ENCODE measurements around the gene TLN1.

The TLN1 gene

GRCh38 chr9:35728041-35728971 lies 3.7 kb downstream of the TLN1 start:
- DNase-seq (ENCODE audit: low read depth) = peak; percentile 88

DNA sequence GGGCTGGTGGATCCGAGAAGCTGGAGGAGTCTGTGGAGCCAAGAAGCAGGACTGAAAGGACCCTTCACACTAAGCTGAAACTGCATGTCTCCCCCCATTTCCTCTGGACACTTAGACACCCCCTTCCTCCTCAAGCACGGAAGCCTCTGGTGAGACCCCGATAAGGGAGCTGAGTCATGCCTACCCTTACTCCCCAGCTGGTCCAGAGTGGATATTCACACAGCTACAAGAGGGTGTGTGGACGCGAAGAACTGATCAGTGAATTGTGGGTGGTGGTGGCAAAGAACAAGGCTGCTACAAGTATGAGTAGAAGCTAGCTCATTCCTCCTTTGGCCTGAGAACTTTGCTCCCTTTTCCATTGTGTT lies 4.3 kb downstream of the TLN1 start:
- no peak for DNase-seq (ENCODE audit: low read depth)

DNA sequence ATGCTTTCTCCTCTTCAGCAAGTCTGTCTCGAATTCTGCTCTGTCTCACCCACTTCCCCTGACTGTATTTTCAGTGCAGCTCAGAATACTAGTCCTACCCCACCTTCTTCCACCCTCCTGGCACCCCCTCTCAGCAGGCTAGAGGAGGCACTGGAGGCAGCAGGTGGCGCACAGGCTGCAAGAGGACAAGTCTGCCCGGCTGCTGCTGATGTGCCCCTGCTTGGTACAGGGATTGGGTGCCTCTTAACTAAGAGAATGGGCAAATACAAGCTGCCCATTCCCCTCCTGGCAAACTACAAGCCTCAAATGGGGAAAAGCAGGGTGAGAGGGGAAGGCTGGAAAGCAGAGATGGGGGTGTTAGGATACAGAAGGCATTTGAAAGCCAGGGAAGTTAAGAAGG lies 5.1 kb downstream of the TLN1 start:
- DNase-seq (ENCODE audit: low read depth) = peak; percentile 43

GRCh38 chr9:35725362-35725761 lies 6.6 kb downstream of the TLN1 start:
- no peak for DNase-seq (ENCODE audit: low read depth)

GRCh38 chr9:35723908-35724307 lies 8.1 kb downstream of the TLN1 start:
- no peak for DNase-seq (ENCODE audit: low read depth)

GRCh38 chr9:35723426-35723825 lies 8.6 kb downstream of the TLN1 start:
- no peak for DNase-seq (ENCODE audit: low read depth)

DNA sequence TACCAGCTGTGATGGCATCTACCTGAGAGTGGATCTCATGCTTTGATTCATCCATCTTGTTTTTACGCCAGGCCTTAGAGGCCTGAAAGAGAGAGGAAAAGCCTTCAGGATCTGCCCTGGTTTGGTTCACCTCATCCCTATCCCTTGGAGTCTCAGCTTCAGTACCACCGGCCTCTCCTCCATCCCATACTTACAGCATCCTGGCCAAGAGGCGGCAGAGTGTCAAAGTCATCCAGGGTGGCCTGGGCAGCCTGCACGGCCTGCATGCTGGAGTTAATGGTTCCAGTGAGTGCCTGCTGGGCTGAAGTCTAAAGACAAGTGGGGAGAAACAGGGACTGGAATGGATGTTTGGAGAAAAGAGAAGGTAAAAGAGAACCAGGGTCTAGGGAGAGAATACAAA lies 12.4 kb downstream of the TLN1 start:
- no peak for DNase-seq (ENCODE audit: low read depth)

DNA sequence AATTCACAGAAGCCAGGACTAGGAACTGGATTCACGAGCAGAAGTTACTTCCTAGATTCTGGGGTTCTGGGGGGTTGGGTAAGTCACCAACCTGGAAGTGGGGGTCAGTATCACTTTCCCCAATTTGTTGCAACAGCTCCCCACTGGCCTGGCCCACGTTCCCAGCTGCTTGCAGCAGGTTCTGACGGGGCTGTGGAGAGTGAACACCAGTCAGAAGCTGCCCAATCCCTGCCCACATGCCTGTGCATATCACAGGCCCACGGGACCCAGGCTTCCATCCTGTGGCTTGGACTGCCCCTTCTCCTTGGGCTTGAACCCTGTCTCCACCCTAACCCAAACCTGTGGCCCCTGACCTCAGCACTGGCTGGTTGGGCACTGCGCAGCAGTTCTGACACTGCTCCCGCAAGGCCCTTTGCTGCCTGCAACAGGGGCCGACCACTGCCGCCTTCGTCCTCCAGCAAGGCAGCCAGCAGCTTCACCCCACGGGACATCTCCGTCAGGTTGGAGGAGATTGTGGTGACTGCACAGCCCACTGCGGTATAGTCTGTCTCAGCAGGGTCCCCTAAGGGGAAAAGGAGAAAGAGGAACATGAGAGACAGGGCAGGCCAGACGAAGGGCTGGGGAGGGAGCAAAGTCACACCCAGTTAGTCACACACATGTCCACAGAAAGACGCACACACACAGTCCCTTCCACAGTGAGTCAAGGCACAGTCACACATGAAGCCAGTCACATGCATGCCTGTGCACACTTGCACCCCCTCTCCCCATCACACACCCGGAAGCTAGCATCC lies 13.1 kb downstream of the TLN1 start:
- peak; percentile 47 for DNase-seq (ENCODE audit: low read depth)

DNA sequence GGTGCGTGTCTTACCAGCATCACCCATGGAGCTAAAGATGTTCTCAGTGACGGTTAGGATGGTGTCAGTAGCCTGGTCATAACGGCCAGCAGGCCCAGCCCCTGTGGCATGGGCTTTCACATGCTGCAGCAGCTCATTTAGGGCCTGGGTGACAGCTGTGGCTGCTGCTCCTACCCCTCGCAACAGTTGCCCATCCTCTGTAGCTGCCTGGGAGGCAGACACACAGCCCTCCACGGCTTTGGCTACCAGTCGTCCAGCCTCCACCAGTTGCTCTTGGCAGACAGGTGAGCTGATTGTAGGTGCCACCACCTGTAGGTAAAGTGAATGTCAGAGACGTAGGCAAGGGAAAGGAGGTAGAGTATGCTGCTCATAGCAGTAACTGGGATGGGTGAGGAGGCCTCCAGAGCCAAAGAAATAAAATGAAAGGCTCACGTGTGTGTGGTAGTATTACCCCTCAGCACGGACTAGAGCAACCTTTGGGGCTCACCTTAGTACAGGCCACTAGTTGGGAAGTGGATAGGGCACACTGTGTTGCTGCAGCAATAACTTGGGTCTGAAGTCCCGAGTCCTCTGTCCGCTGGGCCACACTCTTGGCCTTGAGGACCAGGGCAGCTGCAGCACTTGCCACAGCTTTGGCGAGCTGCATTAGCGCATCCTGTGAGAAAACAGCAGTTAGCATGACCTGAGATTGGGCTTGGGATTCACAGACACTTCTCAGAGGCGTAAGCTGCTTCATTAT lies 14.7 kb downstream of the TLN1 start:
- no peak for DNase-seq (ENCODE audit: low read depth)

GRCh38 chr9:35716230-35716629 lies 15.8 kb downstream of the TLN1 start:
- peak; percentile 35 for DNase-seq (ENCODE audit: low read depth)

DNA sequence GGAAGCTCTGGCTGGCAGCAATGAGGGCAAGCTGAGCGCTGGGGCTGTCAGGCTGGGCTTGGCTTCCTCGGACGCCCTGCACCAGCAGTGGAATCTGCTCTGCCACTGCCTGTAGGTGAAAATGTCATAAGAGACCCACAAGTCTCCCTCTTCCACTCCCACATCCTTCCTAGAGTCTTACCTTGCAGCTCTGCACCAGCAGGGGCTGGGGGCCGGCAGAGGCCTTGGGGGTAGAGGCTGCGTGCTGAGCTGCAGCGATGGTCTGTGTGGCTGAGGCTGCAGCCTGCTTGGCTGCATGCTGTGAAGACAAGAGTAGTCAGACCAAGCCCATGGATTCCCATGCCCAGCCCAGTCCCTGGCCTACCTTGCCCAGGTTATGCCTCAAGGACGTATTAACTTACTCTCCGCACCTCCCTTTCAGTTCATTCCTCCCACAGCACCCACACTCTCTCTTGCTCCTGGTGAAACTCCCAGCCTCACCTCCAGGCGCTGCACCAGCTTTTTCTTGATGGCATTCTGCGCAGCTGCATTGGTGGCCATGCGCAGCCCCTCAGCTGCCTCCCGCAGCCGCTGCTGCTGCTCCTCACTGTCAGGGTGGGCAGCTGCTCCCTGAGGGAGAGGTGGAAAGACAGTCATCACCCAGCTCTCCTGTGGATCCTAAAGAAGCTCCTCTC lies 17.3 kb downstream of the TLN1 start:
- DNase-seq (ENCODE audit: low read depth) = no peak

GRCh38 chr9:35714123-35714522 lies 17.9 kb downstream of the TLN1 start:
- DNase-seq (ENCODE audit: low read depth) = no peak

DNA sequence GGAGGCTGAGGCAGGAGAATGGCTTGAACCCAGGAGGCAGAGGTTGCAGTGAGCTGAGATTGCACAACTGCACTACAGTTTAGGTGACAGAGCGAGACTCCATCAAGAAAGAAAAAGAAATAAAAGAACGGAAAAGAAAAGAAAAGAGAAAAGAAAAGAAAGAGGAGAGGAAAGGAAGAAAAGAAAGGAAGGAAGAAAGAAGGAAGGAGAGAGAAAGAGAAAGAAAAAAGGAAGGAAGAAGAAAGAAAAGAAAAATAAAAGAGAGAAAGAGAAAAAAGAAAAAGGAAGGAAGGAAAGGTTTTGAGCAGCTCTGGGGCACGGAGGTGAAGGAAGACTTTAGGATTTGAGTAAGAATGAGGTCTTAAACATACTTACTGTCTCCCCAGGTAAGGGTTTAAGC lies 18.4 kb downstream of the TLN1 start:
- DNase-seq (ENCODE audit: low read depth) = no peak

- no peak for DNase-seq (ENCODE audit: low read depth)
These were observed 19.1 kb downstream of the TLN1 start for GRCh38 chr9:35712762-35713400.

GRCh38 chr9:35711501-35712428 lies 20.2 kb downstream of the TLN1 start:
- no peak for DNase-seq (ENCODE audit: low read depth)

GRCh38 chr9:35710818-35711500 lies 21.0 kb downstream of the TLN1 start:
- no peak for DNase-seq (ENCODE audit: low read depth)

GRCh38 chr9:35708146-35708545 lies 23.8 kb downstream of the TLN1 start:
- no peak for DNase-seq (ENCODE audit: low read depth)

- no peak for DNase-seq (ENCODE audit: low read depth)
These were observed 25.0 kb downstream of the TLN1 start for GRCh38 chr9:35706951-35707350.

DNA sequence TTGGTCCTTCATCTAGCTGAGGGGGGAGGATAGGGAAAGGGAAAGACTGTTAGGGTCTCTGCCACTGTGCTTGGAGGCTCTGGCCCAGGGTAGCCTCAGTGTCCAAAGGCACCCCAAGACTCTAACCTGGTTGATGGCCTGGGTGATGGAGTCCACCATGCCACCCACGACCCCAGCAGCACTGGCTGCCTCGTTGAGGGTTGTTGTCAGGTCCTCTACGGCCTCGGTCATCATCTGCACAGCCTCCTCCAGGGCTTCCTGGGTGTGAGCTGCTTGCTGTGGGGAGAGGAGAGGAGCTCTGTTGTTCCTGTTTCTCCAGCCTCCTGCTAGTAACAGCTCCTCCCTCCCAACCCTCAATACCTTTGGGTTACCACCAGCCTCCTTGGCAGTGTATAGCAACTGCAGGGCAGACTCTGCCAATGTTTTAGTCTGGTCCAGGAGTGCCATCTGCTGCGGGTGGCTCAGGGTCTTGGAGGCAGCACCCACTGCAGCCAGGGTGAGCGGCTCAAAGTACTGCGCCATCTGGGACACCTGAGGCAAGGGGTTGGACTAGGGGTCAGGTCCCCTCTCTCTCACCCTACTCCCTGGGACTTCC lies 26.1 kb downstream of the TLN1 start:
- no peak for DNase-seq (ENCODE audit: low read depth)
